ENCODE measurements around the gene RALGAPA2. TPM values are rescaled to one million over a fixed set of nuclear protein-coding genes. Genes with fewer than 3 reads are reported as not detected.

Gene RALGAPA2
- polyA plus RNA-seq, 1 of the 3 experiments (the other 2 are of a cell fraction): 1.0 TPM

- ChIA-PET POLR2A (no interaction called here), CTCF (interaction anchor here (1.5 kb wide), 1 partner anchor 10 kb away, joined by 4 read pairs; no protein-coding TSS in a partner anchor)
- Histone ChIP-seq H3K4me2 (no peak overlapping the region), H3K27me3 (ENCODE audit: insufficient read depth) (no peaks in the 10 kb centered on the region), H3K4me3 (ENCODE audit: low read depth in 2 of 2, low read length in 1 of 2) (no peak overlapping the region), H4K20me1 (ENCODE audit: insufficient read depth) (no peaks in the 10 kb centered on the region), H3F3A (replicated peaks; ENCODE audit: insufficient read depth) (no peaks in the 10 kb centered on the region), H3K79me2 (ENCODE audit: insufficient read depth) (no peaks in the 10 kb centered on the region), H3K27ac (ENCODE audit: low read depth in 2 of 2, low read length in 1 of 2) (no peak overlapping the region), H2AFZ (ENCODE audit: low read depth) (no peak overlapping the region), H3K9me3 (no peaks in the 10 kb centered on the region), H3K4me1 (ENCODE audit: control insufficient read depth in 1 of 2, insufficient read depth in 2 of 2, low read depth in 1 of 2, low read length in 1 of 2) (peaks cover 0 to 5% of the 10 kb centered on the region in 2 experiments; a peak in 1 of 4 replicates), H3K9me2 (no peaks in the 10 kb centered on the region), H3K36me3 (replicated peaks in 1 of 2; ENCODE audit: control insufficient read depth in 1 of 2, insufficient read depth in 2 of 2, low read length in 1 of 2) (no peaks in the 10 kb centered on the region), H3K9ac (no peak overlapping the region)
- 53% methylated on average over 3 of the region's 3 CpGs for WGBS (ENCODE audit: low lambda C conversion rate)
- TF ChIP-seq NRF1 (IDR thresholded peaks at IDR 0.05; ENCODE audit: low read depth, low read length): no peak
- TF ChIP-seq ELF1 (IDR thresholded peaks at IDR 0.05): no peak
- TF ChIP-seq, protein P1, sequence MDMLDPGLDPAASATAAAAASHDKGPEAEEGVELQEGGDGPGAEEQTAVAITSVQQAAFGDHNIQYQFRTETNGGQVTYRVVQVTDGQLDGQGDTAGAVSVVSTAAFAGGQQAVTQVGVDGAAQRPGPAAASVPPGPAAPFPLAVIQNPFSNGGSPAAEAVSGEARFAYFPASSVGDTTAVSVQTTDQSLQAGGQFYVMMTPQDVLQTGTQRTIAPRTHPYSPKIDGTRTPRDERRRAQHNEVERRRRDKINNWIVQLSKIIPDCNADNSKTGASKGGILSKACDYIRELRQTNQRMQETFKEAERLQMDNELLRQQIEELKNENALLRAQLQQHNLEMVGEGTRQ (IDR thresholded peaks at IDR 0.05; ENCODE audit: borderline replicate concordance, low read depth, low read length): no peak
- no peak for TF ChIP-seq SMC3 (IDR thresholded peaks at IDR 0.05; ENCODE audit: low read depth, low read length)
- TF ChIP-seq TAF1 (IDR thresholded peaks at IDR 0.05; ENCODE audit: borderline replicate concordance, low read depth, low read length): no peak
- no peak for TF ChIP-seq NFIC (IDR thresholded peaks at IDR 0.05; ENCODE audit: borderline replicate concordance)
- TF ChIP-seq FOSL2 (IDR thresholded peaks at IDR 0.05; ENCODE audit: borderline replicate concordance, low read depth): no peak
- TF ChIP-seq YY1 (IDR thresholded peaks at IDR 0.05; ENCODE audit: low read depth): no peak
- no peak for TF ChIP-seq CHD2 (IDR thresholded peaks at IDR 0.05; ENCODE audit: low read length, partially characterized antibody)
- no peak for TF ChIP-seq MXI1 (IDR thresholded peaks at IDR 0.05; ENCODE audit: low read depth, low read length)
- TF ChIP-seq TEAD4 (IDR thresholded peaks at IDR 0.05; ENCODE audit: borderline replicate concordance, insufficient read depth): no peak
- TF ChIP-seq GABPA (IDR thresholded peaks at IDR 0.05; ENCODE audit: low read depth): no peak
- TF ChIP-seq, protein P2, sequence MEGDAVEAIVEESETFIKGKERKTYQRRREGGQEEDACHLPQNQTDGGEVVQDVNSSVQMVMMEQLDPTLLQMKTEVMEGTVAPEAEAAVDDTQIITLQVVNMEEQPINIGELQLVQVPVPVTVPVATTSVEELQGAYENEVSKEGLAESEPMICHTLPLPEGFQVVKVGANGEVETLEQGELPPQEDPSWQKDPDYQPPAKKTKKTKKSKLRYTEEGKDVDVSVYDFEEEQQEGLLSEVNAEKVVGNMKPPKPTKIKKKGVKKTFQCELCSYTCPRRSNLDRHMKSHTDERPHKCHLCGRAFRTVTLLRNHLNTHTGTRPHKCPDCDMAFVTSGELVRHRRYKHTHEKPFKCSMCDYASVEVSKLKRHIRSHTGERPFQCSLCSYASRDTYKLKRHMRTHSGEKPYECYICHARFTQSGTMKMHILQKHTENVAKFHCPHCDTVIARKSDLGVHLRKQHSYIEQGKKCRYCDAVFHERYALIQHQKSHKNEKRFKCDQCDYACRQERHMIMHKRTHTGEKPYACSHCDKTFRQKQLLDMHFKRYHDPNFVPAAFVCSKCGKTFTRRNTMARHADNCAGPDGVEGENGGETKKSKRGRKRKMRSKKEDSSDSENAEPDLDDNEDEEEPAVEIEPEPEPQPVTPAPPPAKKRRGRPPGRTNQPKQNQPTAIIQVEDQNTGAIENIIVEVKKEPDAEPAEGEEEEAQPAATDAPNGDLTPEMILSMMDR (IDR thresholded peaks at IDR 0.05): no peak
- no peak for TF ChIP-seq EZH2phosphoT487 (IDR thresholded peaks at IDR 0.05; ENCODE audit: borderline replicate concordance, low read depth)
- no peak for TF ChIP-seq JUND (IDR thresholded peaks at IDR 0.05)
- no peak for TF ChIP-seq FOXM1 (IDR thresholded peaks at IDR 0.05; ENCODE audit: low read depth)
- no peak for DNase-seq
Observed at GRCh38 chr20:20428067-20428466, 284.4 kb downstream of the RALGAPA2 start.

- no peaks in the 10 kb centered on the region for H3F3A ChIP-seq (replicated peaks; ENCODE audit: insufficient read depth)
- H3K79me2 ChIP-seq (ENCODE audit: insufficient read depth): no peaks in the 10 kb centered on the region
- H3K4me2 ChIP-seq: no peak overlapping the region
- WGBS (ENCODE audit: low lambda C conversion rate): 81% methylated on average over 9 of the region's 11 CpGs
- H3K9ac ChIP-seq: no peak overlapping the region
- no peak overlapping the region for H2AFZ ChIP-seq (ENCODE audit: low read depth)
- no peaks in the 10 kb centered on the region for H3K27me3 ChIP-seq (ENCODE audit: insufficient read depth)
- no peaks in the 10 kb centered on the region for H3K9me3 ChIP-seq
- no peaks in the 10 kb centered on the region for H4K20me1 ChIP-seq (ENCODE audit: insufficient read depth)
- ChIA-PET CTCF (interaction anchor here (1.5 kb wide), 1 partner anchor 11 kb away, joined by 4 read pairs; no protein-coding TSS in a partner anchor), POLR2A (no interaction called here)
- H3K4me3 ChIP-seq (ENCODE audit: low read depth in 2 of 2, low read length in 1 of 2): no peak overlapping the region
- peaks cover 0 to 5% of the 10 kb centered on the region in 2 experiments; a peak in 1 of 4 replicates for H3K4me1 ChIP-seq (ENCODE audit: control insufficient read depth in 1 of 2, insufficient read depth in 2 of 2, low read depth in 1 of 2, low read length in 1 of 2)
- DNase-seq: no peak
- no peaks in the 10 kb centered on the region for H3K36me3 ChIP-seq (replicated peaks in 1 of 2; ENCODE audit: control insufficient read depth in 1 of 2, insufficient read depth in 2 of 2, low read length in 1 of 2)
- TF ChIP-seq PBX3 (IDR thresholded peaks at IDR 0.05) (no peak), NRF1 (IDR thresholded peaks at IDR 0.05; ENCODE audit: low read depth, low read length) (no peak), FOXJ3 (CRISPR knock-in tag; IDR thresholded peaks at IDR 0.05) (no peak), MAX (IDR thresholded peaks at IDR 0.05; ENCODE audit: low read depth) (no peak), TEAD4 (IDR thresholded peaks at IDR 0.05; ENCODE audit: borderline replicate concordance, insufficient read depth) (no peak), IRF3 (IDR thresholded peaks at IDR 0.05; ENCODE audit: low read depth, low read length) (no peak), EZH2phosphoT487 (IDR thresholded peaks at IDR 0.05; ENCODE audit: borderline replicate concordance, low read depth) (no peak), GATA2 (CRISPR knock-in tag; IDR thresholded peaks at IDR 0.05) (no peak), YY1 (IDR thresholded peaks at IDR 0.05; ENCODE audit: low read depth) (no peak), NFIC (IDR thresholded peaks at IDR 0.05; ENCODE audit: borderline replicate concordance) (no peak), POLR2AphosphoS5 (IDR thresholded peaks at IDR 0.05; ENCODE audit: low read depth, low read length) (no peak), RFX5 (IDR thresholded peaks at IDR 0.05; ENCODE audit: low read length) (no peak)
- no peak overlapping the region for H3K27ac ChIP-seq (ENCODE audit: low read depth in 2 of 2, low read length in 1 of 2)
- H3K9me2 ChIP-seq: no peaks in the 10 kb centered on the region
Observed at GRCh38 chr20:20427227-20427864, 285.1 kb downstream of the RALGAPA2 start.
